ENCODE data around the gene REPS2. TPM values are rescaled to one million over a fixed set of nuclear protein-coding genes. Genes with fewer than 3 reads are reported as not detected.

Gene REPS2
- total RNA-seq, 1 donor from 2014 or later: 1.2 TPM

GRCh38 chrX:16977771-16978170 is 31.3 kb downstream of the REPS2 start:
- Mint-ChIP-seq H3K27ac (ENCODE audit: unreplicated experiment) (no peak overlapping the region), H3K4me3 (ENCODE audit: unreplicated experiment) (no peak overlapping the region), H3K9me3 (ENCODE audit: unreplicated experiment) (no peaks in the 10 kb centered on the region), H3K4me1 (ENCODE audit: low read depth, unreplicated experiment) (no peaks in the 10 kb centered on the region), H3K27me3 (ENCODE audit: low read depth, unreplicated experiment) (no peaks in the 10 kb centered on the region), H3K36me3 (ENCODE audit: low read depth, unreplicated experiment) (no peaks in the 10 kb centered on the region)
- H2AFZ ChIP-seq (ENCODE audit: low read depth, low read length): no peak overlapping the region
- H3K9me3 ChIP-seq (ENCODE audit: insufficient read depth, low read depth, low read length): no peaks in the 10 kb centered on the region
- H3K4me1 ChIP-seq (ENCODE audit: insufficient read depth, low read length): no peaks in the 10 kb centered on the region
- FAIRE-seq (no peak), DNase-seq (ENCODE audit: low read depth) (no peak)
- H3K27me3 ChIP-seq (ENCODE audit: insufficient read depth, low read length): no peaks in the 10 kb centered on the region
- no peak overlapping the region for H3K27ac ChIP-seq (ENCODE audit: low read depth, low read length)
- TF ChIP-seq EZH2 (IDR thresholded peaks at IDR 0.05; ENCODE audit: insufficient read depth, low read length): no peak
- no peaks in the 10 kb centered on the region for H3K79me2 ChIP-seq (ENCODE audit: insufficient read depth, low read length)
- H3K4me3 ChIP-seq (ENCODE audit: insufficient read depth, low read depth, low read length): no peak overlapping the region
- no peak overlapping the region for H3K9ac ChIP-seq (ENCODE audit: low read length)
- H3K36me3 ChIP-seq (ENCODE audit: insufficient read depth, low read length): no peaks in the 10 kb centered on the region
- no peak overlapping the region for H3K4me2 ChIP-seq (ENCODE audit: low read length)
- no peaks in the 10 kb centered on the region for H4K20me1 ChIP-seq (ENCODE audit: insufficient read depth, low read length)

- Mint-ChIP-seq H3K27ac (ENCODE audit: unreplicated experiment) (no peak overlapping the region), H3K9me3 (ENCODE audit: unreplicated experiment) (no peaks in the 10 kb centered on the region), H3K36me3 (ENCODE audit: low read depth, unreplicated experiment) (no peaks in the 10 kb centered on the region), H3K4me1 (ENCODE audit: low read depth, unreplicated experiment) (no peaks in the 10 kb centered on the region), H3K4me3 (ENCODE audit: unreplicated experiment) (no peak overlapping the region), H3K27me3 (ENCODE audit: low read depth, unreplicated experiment) (no peaks in the 10 kb centered on the region)
- Histone ChIP-seq H4K20me1 (ENCODE audit: insufficient read depth, low read length) (no peaks in the 10 kb centered on the region), H3K9ac (ENCODE audit: low read length) (no peak overlapping the region), H3K36me3 (ENCODE audit: insufficient read depth, low read length) (no peaks in the 10 kb centered on the region), H3K27ac (ENCODE audit: low read depth, low read length) (no peak overlapping the region), H3K4me3 (ENCODE audit: insufficient read depth, low read depth, low read length) (no peak overlapping the region), H3K4me1 (ENCODE audit: insufficient read depth, low read length) (no peaks in the 10 kb centered on the region), H3K4me2 (ENCODE audit: low read length) (no peak overlapping the region), H2AFZ (ENCODE audit: low read depth, low read length) (no peak overlapping the region), H3K27me3 (ENCODE audit: insufficient read depth, low read length) (no peaks in the 10 kb centered on the region), H3K9me3 (ENCODE audit: insufficient read depth, low read depth, low read length) (no peaks in the 10 kb centered on the region), H3K79me2 (ENCODE audit: insufficient read depth, low read length) (no peaks in the 10 kb centered on the region)
- DNase-seq (ENCODE audit: low read depth): no peak
- FAIRE-seq: no peak
- TF ChIP-seq EZH2 (IDR thresholded peaks at IDR 0.05; ENCODE audit: insufficient read depth, low read length): no peak
- no peak for TF ChIP-seq CTCF (IDR thresholded peaks at IDR 0.05; ENCODE audit: insufficient read depth, low read depth, low read length)
Observed at GRCh38 chrX:16978193-16978984, 31.9 kb downstream of the REPS2 start.

GRCh38 chrX:16979226-16979625 is 32.8 kb downstream of the REPS2 start:
- Histone ChIP-seq H3K36me3 (ENCODE audit: insufficient read depth, low read length) (no peaks in the 10 kb centered on the region), H3K27me3 (ENCODE audit: insufficient read depth, low read length) (no peaks in the 10 kb centered on the region), H3K79me2 (ENCODE audit: insufficient read depth, low read length) (no peaks in the 10 kb centered on the region), H2AFZ (ENCODE audit: low read depth, low read length) (no peak overlapping the region), H3K4me3 (ENCODE audit: insufficient read depth, low read depth, low read length) (no peak overlapping the region), H3K9ac (ENCODE audit: low read length) (no peak overlapping the region), H3K4me1 (ENCODE audit: insufficient read depth, low read length) (no peaks in the 10 kb centered on the region), H4K20me1 (ENCODE audit: insufficient read depth, low read length) (no peaks in the 10 kb centered on the region), H3K4me2 (ENCODE audit: low read length) (no peak overlapping the region), H3K27ac (ENCODE audit: low read depth, low read length) (no peak overlapping the region), H3K9me3 (ENCODE audit: insufficient read depth, low read depth, low read length) (no peaks in the 10 kb centered on the region)
- FAIRE-seq: peak; percentile 98
- no peak overlapping the region for H3K4me3 Mint-ChIP-seq (ENCODE audit: unreplicated experiment)
- no peak for TF ChIP-seq CTCF (IDR thresholded peaks at IDR 0.05; ENCODE audit: insufficient read depth, low read depth, low read length)
- no peak for TF ChIP-seq EZH2 (IDR thresholded peaks at IDR 0.05; ENCODE audit: insufficient read depth, low read length)
- DNase-seq (ENCODE audit: low read depth): no peak
- no peak overlapping the region for H3K27ac Mint-ChIP-seq (ENCODE audit: unreplicated experiment)
- H3K27me3 Mint-ChIP-seq (ENCODE audit: low read depth, unreplicated experiment): no peaks in the 10 kb centered on the region
- no peaks in the 10 kb centered on the region for H3K4me1 Mint-ChIP-seq (ENCODE audit: low read depth, unreplicated experiment)
- no peaks in the 10 kb centered on the region for H3K9me3 Mint-ChIP-seq (ENCODE audit: unreplicated experiment)
- no peaks in the 10 kb centered on the region for H3K36me3 Mint-ChIP-seq (ENCODE audit: low read depth, unreplicated experiment)

Measured in astrocyte (in vitro differentiated cells and primary cell).